AG09309 (cell line): ENCODE data around the gene GOLGA5.

Experiments used
- DNase-seq: peaks from one replicate; pipeline ENCODE4 v3.0.0-alpha.2; 2010; ENCODE audit warnings: low read depth
- H3K4me3 ChIP-seq: 2 replicates; pipeline ENCODE4 v1.5.1; 2011; ENCODE audit warnings: mild to moderate bottlenecking, low read depth, low read length, moderate library complexity; ENCODE audit not compliant: control insufficient read depth
- TF ChIP-seq, protein P1 (sequence below): IDR thresholded peaks from 2 replicates; pipeline ENCODE4 v1.5.1; 2011; ENCODE audit warnings: mild to moderate bottlenecking, low read depth, low read length, inconsistent platforms; ENCODE audit not compliant: insufficient read depth, control insufficient read depth; ENCODE audit errors: missing control alignments

The GOLGA5 gene

DNA sequence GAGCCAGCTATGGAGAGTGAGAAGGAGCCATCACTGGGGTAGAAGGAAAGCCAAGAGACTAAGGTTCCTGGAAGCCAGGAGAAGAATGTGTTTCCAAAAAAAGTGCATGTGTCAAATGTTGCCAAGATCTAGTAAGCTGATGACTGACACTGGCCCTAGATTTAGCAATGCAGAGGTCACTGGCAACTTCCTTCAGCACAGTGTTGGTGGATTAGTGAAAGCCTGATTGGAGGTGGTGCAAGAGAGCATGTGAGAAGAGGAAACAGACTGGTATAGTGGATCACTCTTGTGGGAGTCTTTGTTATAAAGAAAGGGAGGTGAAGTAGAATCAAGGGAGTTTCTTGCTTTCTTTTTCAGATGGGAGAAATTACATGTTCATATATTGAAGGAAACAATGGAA lies 94.8 kb downstream of the GOLGA5 start:
- no peak overlapping the region for H3K4me3 ChIP-seq
- no peak for DNase-seq
- TF ChIP-seq, protein P1, sequence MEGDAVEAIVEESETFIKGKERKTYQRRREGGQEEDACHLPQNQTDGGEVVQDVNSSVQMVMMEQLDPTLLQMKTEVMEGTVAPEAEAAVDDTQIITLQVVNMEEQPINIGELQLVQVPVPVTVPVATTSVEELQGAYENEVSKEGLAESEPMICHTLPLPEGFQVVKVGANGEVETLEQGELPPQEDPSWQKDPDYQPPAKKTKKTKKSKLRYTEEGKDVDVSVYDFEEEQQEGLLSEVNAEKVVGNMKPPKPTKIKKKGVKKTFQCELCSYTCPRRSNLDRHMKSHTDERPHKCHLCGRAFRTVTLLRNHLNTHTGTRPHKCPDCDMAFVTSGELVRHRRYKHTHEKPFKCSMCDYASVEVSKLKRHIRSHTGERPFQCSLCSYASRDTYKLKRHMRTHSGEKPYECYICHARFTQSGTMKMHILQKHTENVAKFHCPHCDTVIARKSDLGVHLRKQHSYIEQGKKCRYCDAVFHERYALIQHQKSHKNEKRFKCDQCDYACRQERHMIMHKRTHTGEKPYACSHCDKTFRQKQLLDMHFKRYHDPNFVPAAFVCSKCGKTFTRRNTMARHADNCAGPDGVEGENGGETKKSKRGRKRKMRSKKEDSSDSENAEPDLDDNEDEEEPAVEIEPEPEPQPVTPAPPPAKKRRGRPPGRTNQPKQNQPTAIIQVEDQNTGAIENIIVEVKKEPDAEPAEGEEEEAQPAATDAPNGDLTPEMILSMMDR, result no peak
